ENCODE measurements around the gene FSCB. TPM values are rescaled to one million over a fixed set of nuclear protein-coding genes. Genes with fewer than 3 reads are reported as not detected.
"Not testable (repeated sequence)": the region's sequence is repeated elsewhere in the genome, so short reads cannot be mapped to it uniquely, and the experiment has no call there.

FSCB gene
- total RNA-seq (2014; rRNA removed; shearing (Covaris generic)), result not detected in 2 replicates
- not detected in 2 replicates for polyA plus RNA-seq (2015; cell fraction: cytosol; rRNA removed)
- polyA plus RNA-seq (2015; cell fraction: nucleus; rRNA removed), result not detected in 2 replicates

DNA sequence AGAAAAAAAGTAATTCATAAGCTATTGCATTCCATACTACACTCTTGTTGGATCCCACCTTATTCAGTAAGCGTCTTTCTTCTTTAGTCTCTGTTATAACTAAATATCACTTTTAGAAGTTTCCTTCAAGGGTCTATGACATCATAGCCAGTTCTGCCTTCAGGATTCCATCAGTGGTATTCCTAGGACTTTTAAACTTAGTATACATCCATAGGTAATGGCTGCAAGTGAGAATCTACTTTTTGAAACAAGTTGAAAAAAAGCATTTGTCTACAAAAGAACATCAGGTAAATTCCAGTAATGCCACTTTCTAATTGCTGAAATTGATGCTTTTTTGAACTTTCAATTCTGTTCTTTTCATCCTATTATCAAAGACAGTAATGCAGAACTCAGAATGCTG is at the start of gene FSCB:
TSS of gene FSCB (minus strand) at position 101 of the 400 bp plus-strand sequence. CDS start 296 bp downstream, outside the sequence.
- no peak for DNase-seq (ENCODE audit: low read depth)

DNA sequence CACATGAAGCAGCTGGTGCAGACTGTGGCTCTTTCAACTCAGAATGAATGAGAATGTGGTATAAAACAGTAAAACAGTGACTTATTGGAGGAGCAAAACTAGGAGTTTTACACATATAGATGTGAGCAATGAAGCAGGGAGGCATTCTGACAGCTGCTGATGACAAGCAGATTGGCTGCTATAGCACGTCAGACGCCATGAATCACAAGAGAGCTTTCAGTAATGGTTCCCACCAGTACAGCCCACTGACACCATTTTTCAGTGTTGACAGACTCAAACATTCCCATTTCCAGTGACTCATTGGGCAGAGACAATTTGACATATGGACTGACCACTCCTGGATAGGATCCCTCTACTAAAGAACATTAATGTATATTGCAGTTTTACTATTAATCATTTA is 24.6 kb upstream of the FSCB start:
- DNase-seq (ENCODE audit: low read depth), result peak; percentile 3

DNA sequence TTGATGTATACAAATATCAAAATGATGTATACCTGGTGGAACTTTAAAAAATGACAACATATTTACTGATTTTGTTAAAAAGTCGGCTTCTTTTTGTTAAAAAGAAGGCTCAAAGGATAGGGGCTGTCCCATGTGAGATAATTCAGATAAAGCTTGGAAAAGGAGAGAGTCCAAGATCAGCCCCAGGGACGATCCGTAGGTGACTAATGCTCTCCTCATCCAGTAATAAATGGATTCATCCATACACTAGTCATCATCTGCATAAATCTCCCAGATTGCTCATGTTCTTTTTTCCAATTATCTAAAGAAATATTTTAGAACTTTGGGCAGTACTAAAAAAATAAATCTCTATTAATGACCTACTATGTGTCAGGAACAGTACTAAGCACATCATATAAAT is 23.4 kb upstream of the FSCB start:
- DNase-seq (ENCODE audit: low read depth), result no peak

DNA sequence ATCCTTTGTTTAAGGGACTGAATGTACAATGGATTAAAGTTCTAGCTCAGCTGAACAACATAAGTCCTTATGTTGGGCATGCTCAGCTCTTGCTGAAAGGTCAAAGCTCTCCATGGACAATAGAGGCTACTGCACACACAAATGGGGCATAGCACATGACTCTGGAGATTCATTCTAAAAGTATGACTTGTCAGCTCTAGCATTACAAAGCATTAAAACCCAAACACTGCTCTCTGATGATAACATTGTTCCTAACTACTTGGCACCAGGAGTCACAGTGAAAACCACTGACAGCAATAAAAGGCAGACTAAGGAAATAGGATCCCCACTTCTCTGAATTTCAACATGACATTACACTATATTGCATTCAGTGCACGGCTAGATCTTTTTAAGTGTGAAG is 21.9 kb upstream of the FSCB start:
- peak; percentile 58 for DNase-seq (ENCODE audit: low read depth)

DNA sequence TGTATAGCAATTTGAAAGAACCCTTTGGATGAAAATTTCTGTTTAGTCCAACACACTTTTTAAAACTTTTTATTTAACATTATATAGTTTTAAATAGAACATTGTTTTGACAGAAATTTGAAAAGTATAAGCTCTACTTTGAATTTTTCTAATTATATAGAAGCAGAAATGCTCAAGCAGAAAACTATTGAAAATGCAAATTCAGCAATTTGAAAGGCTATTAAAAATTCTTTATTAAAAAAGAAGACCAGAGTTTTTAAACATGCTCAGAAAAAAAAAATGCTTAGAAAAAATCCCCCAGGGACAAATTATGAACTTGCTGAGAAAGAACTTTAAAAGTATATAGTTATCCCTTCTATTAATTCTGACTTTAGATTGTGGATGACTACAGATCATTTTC is 21.1 kb upstream of the FSCB start:
- DNase-seq (ENCODE audit: low read depth), result no peak

DNA sequence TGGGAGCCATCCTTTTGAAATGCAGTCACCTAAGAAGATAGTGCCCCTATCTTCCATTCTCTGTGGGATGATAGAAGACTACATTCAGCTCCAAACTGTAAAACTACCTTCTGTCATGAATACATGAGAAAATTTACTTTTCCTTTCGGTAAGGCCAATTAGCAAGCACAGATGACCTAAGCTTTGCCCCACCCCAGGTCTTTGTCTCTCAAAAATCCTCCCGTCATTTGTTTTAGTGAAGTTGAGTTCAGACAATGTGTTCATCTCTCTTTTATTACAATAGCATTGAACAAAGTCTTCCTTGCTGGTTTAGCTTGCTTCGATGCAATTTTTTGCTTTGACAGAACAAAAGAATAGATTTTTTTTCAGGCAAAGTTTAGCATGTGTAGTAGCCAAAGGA is 18.2 kb upstream of the FSCB start:
- DNase-seq (ENCODE audit: low read depth), result no peak

GRCh38 chr14:44515668-44516067 is 8.6 kb upstream of the FSCB start:
- not testable (repeated sequence) for DNase-seq (ENCODE audit: low read depth)

- no peak for DNase-seq (ENCODE audit: low read depth)
These were observed 1.8 kb upstream of the FSCB start for GRCh38 chr14:44508834-44509233.

DNA sequence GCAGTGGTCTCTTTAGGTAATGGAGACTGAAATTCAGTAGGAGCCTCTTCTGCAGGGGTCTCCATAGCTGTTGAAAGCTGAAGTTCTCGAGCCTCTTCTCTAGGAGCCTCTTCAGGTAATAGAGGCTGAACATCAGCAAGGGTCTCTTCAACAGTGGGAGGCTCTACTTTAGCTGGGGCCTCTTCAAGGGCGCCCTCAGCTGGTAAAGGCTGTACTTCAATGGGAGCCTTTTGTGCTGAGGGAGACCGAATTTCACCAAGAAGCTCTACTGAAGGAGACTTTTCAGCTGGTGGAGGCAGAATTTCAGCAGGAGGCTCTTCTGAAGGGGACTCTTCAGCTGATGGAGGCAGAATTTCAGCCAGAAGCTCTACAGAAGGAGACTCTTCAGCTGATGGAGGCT is 1.5 kb downstream of the FSCB start:
- no peak for DNase-seq (ENCODE audit: low read depth)

DNA sequence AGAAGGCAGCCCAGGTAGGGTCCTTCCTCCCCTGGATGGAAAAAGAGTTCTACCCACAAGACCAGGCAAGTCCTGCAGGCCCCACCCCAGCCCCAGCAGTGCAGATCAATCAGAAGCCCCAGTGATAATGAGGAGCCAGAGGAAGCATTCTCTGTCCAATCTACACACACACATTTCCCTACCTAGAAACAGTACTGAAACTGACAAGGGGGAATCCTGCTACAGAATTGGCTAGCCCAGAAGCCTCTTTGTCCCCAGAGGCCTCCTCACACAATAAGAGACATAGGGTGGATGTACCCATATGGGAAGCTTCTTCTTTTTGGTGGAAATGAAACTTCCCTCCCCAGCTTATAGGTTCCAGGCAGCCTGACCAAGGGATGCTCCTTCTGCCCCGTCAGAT is 9.9 kb downstream of the FSCB start:
- no peak for DNase-seq (ENCODE audit: low read depth)

- DNase-seq (ENCODE audit: low read depth), result no peak
These were observed 12.9 kb downstream of the FSCB start for GRCh38 chr14:44494137-44494536.

DNA sequence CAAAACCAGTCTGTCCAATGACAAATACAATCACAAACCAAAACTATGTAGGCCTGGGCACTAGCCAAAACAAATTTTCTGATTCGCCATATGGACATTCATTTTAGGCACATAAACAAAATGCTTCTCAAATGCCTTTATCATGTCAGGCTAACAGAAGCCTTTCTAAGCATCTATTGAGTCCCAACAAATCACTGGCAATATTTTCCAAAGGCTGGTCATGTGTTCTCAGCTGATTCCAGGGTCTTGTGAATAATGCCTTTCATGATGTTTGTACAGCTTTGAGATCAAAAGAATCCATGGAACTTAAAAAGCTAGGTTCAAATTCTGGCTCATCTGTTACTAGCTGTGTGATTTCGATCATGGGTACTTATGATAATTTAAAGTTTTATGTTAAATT is 16.1 kb downstream of the FSCB start:
- no peak for DNase-seq (ENCODE audit: low read depth)

DNA sequence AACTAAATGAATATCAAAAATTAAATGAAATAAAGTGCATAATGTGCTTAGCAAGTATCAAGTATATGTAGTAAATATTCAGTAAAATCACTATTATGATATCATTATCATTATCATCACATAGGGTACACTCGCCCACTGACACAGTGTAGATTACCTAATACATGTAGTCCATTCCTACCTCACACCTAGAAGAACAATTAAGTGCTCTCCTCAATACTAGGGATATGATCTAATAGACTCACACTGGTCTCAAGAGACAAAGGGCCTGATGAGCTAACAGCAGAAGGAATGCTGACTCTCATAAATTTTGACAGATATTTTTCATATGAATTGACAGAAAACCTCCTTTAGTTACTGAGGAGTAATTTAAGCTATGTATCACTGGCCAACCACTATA is 29.1 kb downstream of the FSCB start:
- DNase-seq (ENCODE audit: low read depth), result no peak

GRCh38 chr14:44468771-44469170 is 38.3 kb downstream of the FSCB start:
- no peak for DNase-seq (ENCODE audit: low read depth)

DNA sequence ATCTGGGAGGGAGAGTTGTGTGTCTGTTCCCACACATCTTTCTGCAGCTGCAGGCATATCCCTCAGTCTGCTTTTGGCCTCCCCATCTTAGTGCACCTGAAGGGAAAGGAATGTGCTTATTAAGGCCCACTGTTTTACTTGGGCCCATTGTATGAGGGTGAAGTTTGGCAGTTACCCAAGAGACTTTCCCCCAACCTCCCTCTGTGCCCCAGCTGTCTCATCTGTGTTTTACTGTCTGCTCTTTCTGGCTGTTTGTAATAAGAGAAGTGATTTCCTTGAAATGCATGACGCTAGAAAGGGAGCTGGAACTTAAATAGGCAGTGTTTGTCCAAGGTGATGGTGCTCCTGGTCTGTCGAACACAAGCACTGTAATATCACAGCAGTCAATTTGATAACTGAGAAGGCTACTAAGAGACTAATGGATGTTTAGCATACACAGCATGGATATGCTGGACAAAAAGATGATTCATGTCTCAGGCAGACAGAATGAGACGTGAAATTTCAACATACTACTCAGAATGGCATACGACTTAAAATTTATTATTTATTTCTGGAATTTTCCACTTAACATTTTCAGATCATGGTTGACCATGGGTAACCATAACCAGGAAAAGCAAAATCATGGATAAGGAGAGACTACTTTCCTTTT is 43.6 kb downstream of the FSCB start:
- DNase-seq (ENCODE audit: low read depth), result no peak

DNA sequence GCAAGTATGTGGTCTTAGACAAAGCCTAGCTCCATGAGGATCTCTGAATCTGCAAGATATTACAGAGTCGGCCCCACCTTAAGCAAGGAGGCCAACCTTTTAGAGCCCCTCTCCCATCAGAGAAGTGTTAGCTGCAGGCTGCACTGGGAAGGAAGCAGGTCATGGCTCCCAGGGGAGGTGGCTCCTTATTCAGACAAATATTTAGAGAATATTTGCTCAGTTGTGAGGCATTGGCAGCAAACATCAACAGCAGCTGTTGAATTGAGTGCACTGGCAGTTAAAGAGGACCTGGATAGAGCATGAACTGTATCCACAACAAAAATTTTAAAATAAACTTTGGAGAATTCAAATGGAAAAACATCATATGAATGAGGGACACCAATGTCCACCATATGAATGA is 44.7 kb downstream of the FSCB start:
- no peak for DNase-seq (ENCODE audit: low read depth)

DNA sequence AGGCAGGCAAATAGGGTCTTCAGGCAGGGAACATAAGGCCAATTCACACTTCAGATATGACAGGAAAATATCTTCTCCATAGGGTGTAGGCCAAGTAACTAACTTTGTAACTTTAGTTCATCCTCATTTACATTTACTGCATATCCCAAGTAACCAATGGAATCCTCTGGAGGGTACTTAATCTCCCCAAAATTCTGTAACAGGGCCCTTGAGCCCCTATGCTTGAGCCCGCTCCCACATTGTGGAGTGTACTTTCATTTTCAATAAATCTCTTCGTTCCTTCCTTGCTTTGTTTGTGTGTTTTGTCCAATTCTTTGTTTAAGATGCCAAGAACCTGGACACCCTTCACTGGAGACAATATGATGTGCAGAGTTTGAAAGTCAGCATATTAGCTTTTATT is 45.3 kb downstream of the FSCB start:
- no peak for DNase-seq (ENCODE audit: low read depth)

Measured in HT1080 (cell line).